DMS53 (cell line): Measurements from ENCODE around the gene C4A.
A peak's percentile ranks its signal among the peaks of the same experiment; 100 is the strongest.
"Not testable (repeated sequence)": the region's sequence is repeated elsewhere in the genome, so short reads cannot be mapped to it uniquely, and the experiment has no call there.

Experiments used
- DNase-seq: peaks from one replicate; lab custom pipeline; 2025; lab: John Stamatoyannopoulos, UW

C4A gene

GRCh38 chr6:31981744-31982143 is at the start of gene C4A:
TSS of gene C4A (plus strand) at chr6:31982057. CDS start at chr6:31982108, 51 bp downstream.
- DNase-seq, result not testable (repeated sequence)

GRCh38 chr6:31932137-31932536 is 49.7 kb upstream of the C4A start:
- DNase-seq, result not testable (repeated sequence)

- DNase-seq, result no peak
Measured at GRCh38 chr6:31933537-31933936, 48.3 kb upstream of the C4A start.

- DNase-seq, result no peak
Measured at GRCh38 chr6:31935021-31935420, 46.8 kb upstream of the C4A start.

- no peak for DNase-seq
Measured at GRCh38 chr6:31935823-31936222, 46.0 kb upstream of the C4A start.

- DNase-seq, result no peak
Measured at GRCh38 chr6:31940256-31940664, 41.6 kb upstream of the C4A start.

- DNase-seq, result no peak
Measured at GRCh38 chr6:31943742-31944141, 38.1 kb upstream of the C4A start.

GRCh38 chr6:31945154-31945506 is 36.7 kb upstream of the C4A start:
- DNase-seq, result no peak

- DNase-seq, result peak; percentile 33
Measured at GRCh38 chr6:31945507-31946369, 36.1 kb upstream of the C4A start, which contains the start of gene CFB. TSS of gene CFB (plus strand) at chr6:31946095. CDS start at chr6:31946222, 127 bp downstream.

- no peak for DNase-seq
Measured at GRCh38 chr6:31946370-31946885, 35.4 kb upstream of the C4A start.

GRCh38 chr6:31947070-31947675 is 34.7 kb upstream of the C4A start:
- no peak for DNase-seq

- DNase-seq, result no peak
Measured at GRCh38 chr6:31947864-31948263, 34.0 kb upstream of the C4A start.

GRCh38 chr6:31948306-31948705 is 33.6 kb upstream of the C4A start:
- DNase-seq, result no peak

- peak; percentile 60 for DNase-seq
Measured at GRCh38 chr6:31948753-31949413, 33.0 kb upstream of the C4A start.

- DNase-seq, result no peak
Measured at GRCh38 chr6:31949926-31950548, 31.8 kb upstream of the C4A start.

- peak; percentile 69 for DNase-seq
Measured at GRCh38 chr6:31952140-31952805, 29.6 kb upstream of the C4A start.

GRCh38 chr6:31952890-31953289 is 29.0 kb upstream of the C4A start:
- DNase-seq, result no peak

- no peak for DNase-seq
Measured at GRCh38 chr6:31954511-31954910, 27.3 kb upstream of the C4A start.

- DNase-seq, result no peak
Measured at GRCh38 chr6:31956796-31957195, 25.1 kb upstream of the C4A start.

- no peak for DNase-seq
Measured at GRCh38 chr6:31958412-31958740, 23.5 kb upstream of the C4A start.
